HG02798 (cell line): ENCODE results near the gene SLC5A2.
"Not testable (repeated sequence)": the region's sequence is repeated elsewhere in the genome, so short reads cannot be mapped to it uniquely, and the experiment has no call there.

Experiments
- ATAC-seq: cut with Tn5 transposase; IDR thresholded peaks from one replicate; pipeline ENCODE4 v1.9.1; 2021; ENCODE audit warnings: mild to moderate bottlenecking; ENCODE audit not compliant: unreplicated experiment, poor library complexity

The SLC5A2 gene

DNA sequence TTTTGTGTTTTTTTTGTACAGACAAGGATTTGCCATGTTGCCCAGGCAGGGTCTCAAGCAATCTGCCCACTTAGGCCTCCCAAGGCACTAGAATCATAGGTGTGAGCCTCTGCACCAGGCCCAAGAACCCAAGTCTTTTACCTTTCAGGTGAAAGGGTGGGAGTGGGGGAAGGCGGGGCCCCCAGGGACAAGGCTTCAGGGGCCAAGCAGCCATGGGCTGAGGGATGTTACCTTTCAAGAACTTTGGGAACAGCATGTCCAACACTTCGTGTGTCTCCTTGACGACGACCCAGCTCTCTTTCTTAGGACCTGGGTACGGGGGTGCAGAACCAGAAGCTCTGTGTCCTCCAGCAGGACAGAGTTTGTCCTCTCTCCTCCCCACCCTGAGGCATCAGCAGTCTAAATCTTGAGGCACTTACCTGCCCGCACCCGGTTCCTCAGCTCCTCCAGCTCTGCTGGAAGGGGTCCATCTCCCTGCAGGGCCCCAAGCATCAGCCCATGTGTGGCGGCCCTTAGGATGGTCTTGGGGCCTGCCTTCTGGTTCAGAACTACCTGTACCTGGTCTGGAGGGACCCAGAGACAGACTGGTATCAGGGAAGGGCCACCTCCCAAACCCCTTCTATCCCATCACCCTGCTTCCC lies 9.0 kb downstream of the SLC5A2 start:
- no peak for ATAC-seq

DNA sequence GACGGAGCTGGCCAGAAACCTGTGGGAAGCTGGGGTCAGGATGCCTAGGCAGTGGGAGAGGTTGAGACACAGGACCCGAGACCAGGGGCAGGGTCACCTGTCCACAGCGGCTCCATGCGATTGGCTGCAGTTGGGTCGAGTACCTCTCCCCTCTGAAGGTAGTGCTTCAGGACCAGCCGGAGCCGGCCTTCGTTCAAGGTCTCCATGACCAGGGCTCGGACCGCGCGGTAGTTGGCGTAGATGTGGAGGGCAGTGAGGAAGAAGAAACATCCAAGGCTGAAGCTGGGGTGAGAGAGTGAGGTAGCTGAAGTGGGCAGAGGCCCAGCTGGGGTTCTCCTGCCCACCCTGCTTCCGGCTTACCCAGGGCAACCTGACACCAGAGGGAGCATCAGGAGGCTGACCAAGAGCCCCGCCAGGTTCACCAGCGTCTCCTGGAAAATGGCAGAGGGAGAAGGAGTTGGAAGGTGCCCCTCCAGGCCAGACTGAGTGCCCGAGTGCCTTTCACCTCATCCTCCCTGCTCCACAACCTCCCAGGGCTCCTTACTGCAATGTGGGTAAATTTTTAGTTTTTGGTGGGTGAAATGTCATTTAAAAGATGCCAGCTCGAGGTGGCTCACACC lies 10.7 kb downstream of the SLC5A2 start:
- no peak for ATAC-seq

DNA sequence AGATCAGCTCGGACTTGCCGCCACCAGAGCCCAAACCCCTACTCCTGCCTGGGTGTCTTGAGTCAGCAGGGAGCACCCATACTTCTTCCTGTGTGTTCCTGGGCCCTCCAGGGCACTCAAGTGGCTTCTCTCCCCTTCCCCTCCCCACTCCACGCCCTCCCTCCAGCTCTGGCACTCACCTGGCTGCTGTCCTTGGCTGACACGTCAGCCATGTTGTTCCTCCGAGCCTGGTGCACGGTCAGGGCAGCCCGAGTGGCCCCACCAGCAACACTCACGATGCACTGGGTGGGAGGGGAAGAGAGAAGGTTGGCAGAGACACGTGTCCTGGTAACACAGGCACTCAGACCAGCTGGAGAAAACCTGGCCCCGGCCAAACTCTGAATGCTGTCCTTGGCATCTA lies 13.7 kb downstream of the SLC5A2 start:
- no peak for ATAC-seq

DNA sequence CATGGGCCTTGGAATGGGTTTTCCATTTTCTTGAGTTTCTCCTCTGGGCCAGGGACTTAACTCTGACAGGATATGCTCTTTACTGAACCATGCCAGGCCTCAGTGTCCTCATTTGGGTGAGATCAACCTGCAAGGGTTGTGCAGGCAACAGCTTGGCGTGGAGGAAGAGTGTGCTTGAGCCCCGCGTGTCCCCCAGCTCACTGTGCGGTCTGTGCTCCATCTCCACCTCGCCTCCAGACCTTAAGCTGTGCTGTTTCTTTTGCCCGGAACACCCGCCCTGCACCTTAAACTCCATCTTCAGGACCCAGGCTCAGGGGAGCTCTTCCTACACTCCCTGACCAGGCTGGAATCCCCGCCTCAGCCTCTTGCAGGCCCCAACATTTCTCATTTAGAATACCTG lies 15.6 kb downstream of the SLC5A2 start:
- ATAC-seq, result no peak

DNA sequence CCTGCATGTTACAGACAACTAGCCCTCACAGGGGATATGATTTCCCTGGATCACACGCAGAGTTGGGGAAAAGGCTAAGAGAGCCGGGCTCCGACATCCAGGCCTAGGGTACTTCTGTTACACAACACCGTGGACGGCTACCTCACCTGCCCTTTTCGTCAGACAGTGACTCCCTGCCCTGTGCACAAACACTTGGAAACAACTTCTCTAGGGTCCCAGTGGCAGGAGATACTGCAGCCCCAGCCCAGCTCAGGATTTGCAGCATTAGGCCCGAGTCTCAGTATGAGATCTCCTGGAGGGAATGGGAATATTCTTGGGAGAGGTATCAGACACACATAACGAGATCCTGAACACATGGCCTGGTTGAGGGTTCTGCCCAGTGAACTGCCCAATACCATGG lies 17.0 kb downstream of the SLC5A2 start:
- no peak for ATAC-seq

DNA sequence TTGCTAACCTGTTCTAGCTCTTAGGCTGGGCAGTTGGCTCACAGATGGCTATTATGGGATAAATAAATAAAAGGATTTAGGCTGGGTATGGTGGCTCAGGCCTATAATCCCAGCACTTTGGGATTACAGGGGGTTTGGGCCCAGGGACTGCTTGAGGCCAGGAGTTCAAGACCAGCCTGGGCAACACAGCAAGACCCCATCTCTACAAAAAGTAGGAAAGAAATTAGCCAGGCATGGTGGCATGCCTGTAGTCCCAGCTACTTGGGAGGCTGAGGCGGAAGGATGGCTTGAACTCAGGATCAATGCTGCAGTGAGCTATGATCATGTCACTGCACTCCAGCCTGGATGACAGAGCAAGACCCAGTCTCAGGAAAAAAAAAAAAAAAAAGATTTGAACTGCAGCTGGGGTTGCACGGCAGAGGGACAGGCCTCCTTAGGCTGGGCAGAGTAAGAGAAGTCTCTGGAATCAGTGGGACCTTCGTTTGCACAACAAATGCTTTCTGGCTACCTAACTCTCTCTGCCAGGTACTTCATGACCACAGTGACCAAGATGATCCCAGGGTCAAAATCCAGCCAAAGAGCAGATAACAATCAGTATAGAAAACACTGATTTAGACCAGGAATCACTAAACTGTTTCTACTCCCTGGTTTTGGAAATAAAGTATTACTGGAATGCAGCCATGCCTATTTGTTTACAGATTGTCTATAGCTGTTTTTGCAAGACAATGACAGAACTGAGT lies 18.5 kb downstream of the SLC5A2 start:
- ATAC-seq, result no peak

DNA sequence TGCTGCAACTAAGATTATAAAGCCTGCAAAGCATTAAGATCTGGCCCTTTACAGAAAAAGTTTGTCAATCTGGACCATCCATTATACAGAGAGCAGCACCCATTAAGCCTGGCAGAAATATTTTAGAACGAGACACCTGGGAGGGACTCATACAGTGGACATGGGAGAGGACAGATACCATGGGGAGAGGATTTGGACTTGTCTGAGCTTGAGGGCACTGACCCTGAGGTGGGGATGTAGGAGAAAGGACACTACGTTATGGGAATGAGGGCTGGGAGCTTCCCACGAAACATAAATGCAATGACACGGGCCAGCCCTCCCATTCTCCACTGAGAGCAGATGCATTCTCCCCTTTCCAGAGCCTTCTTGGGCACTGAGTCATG lies 19.0 kb downstream of the SLC5A2 start:
- no peak for ATAC-seq

DNA sequence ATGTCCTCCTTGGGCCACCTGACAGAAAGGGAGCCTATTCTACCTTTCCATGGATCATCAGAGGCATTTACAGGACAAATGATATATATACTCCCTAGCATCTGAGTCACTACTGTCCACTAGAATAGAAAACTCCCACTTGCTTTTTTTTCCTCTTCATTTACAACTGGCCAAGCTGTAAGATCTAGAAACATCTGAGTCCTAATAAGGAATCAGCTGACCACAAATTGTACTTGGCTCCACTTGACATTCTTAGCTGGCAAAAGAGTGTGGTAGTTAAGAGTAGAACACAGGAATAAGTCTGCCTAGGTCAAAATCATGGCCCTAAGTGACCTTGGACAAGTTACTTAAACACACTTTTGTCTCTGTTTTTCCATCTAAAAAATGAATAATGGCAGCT lies 20.1 kb downstream of the SLC5A2 start:
- ATAC-seq, result no peak

DNA sequence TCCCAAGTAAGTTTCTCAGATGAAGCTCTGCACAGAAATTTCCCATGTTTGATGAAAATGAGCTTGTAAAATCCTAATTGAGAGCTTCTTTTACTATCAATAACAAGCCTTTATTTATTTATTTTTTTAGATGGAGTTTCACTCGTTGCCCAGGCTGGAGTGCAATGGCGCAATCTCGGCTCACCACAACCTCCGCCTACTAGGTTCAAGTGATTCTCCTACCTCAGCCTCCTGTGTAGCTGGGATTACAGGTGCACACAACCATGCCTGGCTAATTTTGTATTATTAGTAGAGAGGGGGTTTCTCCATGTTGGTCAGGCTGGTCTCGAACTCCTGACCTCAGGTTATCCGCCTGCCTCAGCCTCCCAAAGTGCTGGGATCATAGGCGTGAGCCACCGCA lies 20.6 kb downstream of the SLC5A2 start:
- not testable (repeated sequence) for ATAC-seq

DNA sequence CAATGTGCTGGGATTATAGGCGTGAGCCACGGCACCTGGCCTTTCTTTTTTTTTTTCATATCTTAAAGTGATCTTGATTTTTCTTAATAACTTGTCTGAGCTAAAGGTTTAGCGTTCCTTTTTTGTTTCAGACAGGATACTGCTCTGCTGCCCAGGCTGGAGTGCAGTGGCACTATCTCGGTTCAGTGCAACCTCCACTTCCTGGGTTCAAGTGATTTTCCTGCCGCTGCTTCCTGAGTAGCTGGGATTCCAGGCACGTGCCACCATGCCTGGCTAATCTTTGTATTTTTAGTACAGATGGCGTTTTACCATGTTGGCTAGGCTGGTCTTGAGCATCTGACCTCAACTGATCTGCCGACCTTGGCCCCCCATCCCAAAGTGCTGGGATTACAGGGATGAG lies 21.2 kb downstream of the SLC5A2 start:
- no peak for ATAC-seq

DNA sequence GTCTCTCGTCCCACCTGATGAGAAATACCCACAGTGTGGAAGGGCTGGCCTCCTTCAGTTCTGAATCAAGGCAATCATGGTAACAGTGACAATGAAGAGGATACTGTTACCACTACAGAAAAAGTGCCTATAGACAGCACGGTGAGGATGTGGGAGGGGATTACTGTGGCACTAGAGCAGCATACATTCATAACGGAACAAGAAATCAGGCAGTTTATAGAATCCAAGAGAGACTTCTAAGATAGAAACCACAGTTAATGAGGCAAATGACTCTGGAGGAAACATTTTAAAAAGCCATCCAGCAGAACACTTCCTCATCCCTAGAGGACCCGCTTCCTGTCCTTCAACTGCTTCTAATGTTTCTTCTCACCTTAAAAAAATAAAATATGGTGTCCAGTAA lies 22.6 kb downstream of the SLC5A2 start:
- no peak for ATAC-seq

DNA sequence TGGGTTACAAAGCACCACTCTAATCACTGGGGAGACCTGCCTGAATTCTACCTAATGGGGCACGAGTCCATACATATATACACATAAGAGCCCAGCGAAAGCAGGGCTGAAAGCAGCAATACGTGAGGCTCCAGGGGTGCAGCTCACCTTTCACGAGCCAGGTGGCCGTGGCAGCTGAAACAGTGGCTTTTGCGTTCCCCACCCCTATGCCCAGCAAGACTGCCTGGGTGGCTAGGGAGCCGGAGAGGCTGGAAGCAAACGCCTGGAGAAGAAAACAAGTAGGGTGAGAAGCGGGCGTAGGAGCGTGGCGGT lies 24.6 kb downstream of the SLC5A2 start:
- no peak for ATAC-seq

DNA sequence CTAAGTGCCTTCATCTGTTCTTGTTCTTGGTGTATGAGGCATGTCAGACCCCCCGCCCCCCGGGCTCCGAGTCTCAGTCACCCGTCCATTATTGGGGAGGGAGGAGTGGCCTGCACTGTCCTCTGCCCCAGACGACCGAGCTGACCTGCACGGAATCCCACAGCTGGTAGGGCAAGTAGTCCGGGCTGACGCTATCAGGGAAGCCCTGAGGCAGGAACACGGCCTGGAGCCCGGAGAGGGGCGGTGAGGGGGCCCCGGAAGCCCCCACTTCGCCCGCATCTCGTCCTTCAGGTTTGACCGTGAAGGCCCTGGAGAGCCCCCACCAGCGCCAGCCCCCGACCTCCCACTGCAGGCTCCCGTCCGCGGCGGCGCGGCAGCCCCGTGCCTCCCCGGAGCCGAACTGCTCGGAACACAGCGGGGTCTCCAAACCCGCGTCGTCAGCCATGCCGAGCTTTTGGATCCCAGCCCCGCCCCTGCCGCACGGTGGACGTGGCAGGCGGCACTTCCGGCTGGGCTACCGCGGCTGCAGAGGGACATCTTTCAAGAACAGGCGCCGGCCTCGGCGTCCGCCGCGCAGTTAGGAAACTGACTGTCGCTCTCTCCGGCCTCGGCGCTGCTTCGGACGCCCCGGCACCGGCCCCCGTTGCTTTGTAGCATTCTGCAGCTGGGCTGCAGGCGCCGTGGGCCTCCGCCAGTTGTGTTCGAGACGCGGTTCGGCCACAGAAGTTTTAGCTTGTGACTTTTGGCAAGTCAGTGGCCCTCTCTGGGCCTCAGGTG lies 25.2 kb downstream of the SLC5A2 start, which contains the start of gene RUSF1:
Gene RUSF1, minus strand, starts transcription at position 463 of the 777 bp plus-strand sequence. Its CDS starts 18 bp downstream, at position 445.
- ATAC-seq, result peak; percentile 95

DNA sequence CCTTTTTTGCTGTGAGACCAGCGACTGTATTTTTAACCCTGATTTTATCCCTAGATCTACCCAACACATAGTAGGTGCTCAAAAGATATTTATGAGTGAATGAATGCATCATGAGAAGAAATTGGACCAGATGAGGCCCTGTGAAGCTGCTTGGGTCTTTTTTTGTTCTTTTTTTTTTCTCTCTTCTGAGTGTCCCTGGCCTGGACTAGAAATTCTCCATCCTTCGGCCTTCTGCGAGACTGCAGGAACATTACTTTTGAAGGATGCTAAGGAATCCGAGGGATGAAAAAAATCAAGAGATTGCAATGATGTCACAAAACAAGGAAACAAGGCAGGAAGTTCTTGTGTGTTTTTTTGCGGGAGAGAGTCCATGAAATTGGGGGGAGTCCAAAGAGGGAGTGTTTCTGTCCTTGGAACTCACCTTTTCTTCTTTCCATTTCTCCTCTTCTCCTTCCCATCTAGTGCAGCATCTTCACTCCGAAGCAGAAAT lies 25.8 kb downstream of the SLC5A2 start:
- ATAC-seq, result no peak

DNA sequence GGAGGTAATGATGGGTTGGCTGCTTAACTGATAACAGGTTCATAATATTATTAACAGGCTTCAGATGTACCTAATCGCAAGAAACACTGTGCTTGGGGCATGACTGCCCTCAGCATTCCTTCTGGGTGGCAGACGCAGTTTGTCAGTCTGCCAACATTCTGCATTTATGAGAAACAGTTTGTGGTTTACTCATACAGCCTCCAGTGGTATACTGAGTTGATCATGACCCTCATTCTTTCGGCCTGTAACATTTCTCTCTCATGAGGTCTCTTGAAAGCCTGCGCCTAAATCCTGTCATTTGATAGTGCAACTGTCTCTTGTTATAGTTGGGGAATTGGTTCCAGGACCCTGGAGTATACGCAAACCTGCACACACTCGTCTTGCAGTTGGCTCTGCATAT lies 30.2 kb downstream of the SLC5A2 start:
- no peak for ATAC-seq

DNA sequence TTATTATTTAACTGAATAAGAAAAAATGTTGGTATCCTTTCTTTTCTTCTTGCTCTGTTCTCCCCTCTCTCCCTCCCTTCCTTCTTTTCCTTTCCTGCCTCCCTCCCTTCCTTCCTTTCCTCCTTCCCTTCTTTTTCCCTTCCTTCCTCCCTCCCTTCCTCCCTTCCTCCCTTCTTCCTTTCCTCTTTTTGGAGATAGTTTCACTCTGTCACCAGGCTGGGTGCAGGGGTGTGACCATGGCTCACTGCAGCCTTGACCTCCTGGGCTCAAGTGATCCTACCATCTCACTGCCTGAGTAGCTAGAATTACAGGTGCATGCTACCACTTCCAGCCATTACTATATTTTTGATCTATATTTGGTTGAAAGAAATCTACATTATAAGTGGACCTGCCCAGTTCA lies 31.0 kb downstream of the SLC5A2 start:
- no peak for ATAC-seq

DNA sequence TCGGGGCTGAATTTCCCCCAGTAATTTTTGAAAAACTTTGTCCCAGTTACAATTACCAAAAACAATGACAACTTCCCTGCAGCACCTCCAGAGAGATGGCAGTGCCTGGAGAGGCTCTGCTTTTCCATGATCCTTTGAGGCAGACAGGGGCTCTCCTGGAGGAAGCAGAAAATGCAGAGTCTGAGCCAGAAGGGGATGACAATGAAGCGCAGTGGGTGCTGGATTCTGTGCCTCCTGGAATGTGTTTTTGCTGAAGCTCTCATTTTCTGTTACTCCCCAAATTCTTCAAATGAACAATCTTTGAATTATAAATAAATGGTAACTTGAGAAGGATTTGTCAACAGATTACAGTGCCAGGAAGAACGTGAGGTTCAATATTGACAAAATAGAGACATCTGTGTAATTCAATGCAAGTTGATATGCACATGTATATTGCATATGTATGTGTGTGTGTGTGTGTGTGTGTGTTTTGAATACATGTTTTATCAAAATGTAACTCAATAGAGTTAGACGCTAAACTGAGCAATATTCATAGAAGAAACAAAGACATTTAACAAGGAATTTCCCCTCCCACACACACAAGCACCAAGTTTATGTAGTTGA lies 35.0 kb downstream of the SLC5A2 start:
- ATAC-seq, result no peak

DNA sequence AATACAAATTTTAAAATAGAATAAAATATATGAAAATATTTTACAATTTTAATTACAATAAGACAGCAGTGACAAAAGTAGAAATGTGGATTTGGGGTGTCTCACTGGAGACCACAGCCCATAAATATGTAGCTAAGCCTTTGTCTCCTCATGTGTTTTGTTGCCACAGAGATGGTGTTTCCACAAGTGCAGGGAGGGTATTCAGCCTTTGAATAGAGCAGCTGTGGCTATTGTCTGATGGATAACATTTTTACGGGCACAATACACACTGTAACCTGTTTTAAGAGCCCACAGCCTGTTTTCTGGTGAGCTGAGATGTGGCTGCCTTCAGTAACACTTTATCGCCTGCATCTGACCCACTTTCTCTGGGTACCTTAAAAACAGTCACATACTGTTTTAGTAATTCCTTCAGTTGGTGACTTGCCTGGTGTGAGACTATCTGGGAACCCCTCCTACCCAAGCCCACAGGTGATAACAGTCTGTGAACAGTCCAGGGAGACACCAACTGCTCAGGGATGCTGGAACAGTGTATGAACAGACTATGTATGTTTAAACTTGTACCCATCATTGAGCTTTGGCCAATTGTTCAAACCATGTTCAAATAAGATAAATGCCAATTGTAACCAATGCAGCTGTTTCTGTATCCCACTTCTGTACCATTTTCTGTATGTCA lies 37.0 kb downstream of the SLC5A2 start:
- no peak for ATAC-seq

DNA sequence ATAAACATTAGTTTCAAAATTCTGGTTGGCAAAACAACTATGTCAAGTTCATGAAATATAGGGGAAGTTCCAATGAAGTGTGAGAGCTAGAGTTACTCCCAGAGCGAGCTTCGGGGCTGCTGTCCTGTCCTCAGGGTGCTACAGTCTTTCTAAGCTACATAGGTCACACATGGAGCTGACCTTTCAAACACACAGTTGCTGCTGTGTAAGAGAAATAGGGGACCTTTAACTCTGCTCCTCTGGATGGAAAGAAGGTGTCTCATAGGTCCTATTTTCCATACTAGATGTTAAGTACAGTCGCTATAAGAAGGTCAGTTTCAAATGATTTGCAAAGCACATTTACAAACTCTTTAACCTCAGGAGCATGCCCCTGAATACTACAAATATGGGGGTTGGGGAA lies 38.4 kb downstream of the SLC5A2 start:
- no peak for ATAC-seq

DNA sequence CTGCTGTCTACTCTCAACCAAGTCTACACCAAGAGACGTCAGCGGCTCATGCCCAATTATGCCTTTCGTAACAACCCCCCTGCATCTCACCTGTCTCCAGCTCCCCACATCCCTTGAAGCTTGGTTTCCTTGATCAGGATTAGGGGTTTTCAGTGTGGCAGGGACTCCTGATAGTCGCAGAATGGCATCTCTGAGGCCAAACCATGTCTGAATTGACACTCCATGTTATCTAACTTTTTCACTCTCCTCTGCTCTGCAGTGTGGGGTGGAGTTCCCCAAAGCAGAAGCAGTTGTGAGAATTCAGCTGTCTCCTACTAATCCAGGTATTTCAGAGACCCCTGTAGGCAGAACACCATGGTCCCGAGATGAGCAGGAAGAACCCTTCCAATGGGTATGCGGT lies 39.1 kb downstream of the SLC5A2 start:
- ATAC-seq, result no peak
